HUDEP-2 (cell line): Measurements from ENCODE around the gene GSAP.
"Not testable (repeated sequence)": the region's sequence is repeated elsewhere in the genome, so short reads cannot be mapped to it uniquely, and the experiment has no call there.

Experiments used
- DNase-seq, 76 experiments: peaks; one replicate each; lab custom pipeline; 2025; ENCODE audit not compliant: unreplicated experiment in 76 of 76; lab: John Stamatoyannopoulos, UW

GSAP gene

GRCh38 chr7:77306231-77307067, 109.7 kb downstream of the GSAP start:
- DNase-seq = no peak

- no peak for DNase-seq
These were observed 120.6 kb downstream of the GSAP start for GRCh38 chr7:77295549-77295948.

- DNase-seq = peak in 1 of 76 experiments; percentile 3
These were observed 123.1 kb downstream of the GSAP start for GRCh38 chr7:77293046-77293445.

GRCh38 chr7:77290425-77290824, 125.7 kb downstream of the GSAP start:
- DNase-seq = no peak

GRCh38 chr7:77289387-77289786, 126.8 kb downstream of the GSAP start:
- DNase-seq = no peak

GRCh38 chr7:77288676-77289320, 127.4 kb downstream of the GSAP start:
- DNase-seq = no peak

- DNase-seq = no peak
These were observed 131.5 kb downstream of the GSAP start for GRCh38 chr7:77284616-77285015.

- DNase-seq = no peak
These were observed 132.1 kb downstream of the GSAP start for GRCh38 chr7:77284005-77284404.

GRCh38 chr7:77282897-77283296, 133.3 kb downstream of the GSAP start:
- DNase-seq = no peak

- DNase-seq = no peak
These were observed 134.2 kb downstream of the GSAP start for GRCh38 chr7:77281780-77282478.

- DNase-seq = no peak
These were observed 140.0 kb downstream of the GSAP start for GRCh38 chr7:77276120-77276519.

- not testable (repeated sequence) for DNase-seq
These were observed 140.5 kb downstream of the GSAP start for GRCh38 chr7:77275663-77276062.

- DNase-seq = no peak
These were observed 144.4 kb downstream of the GSAP start for GRCh38 chr7:77271766-77272165.

GRCh38 chr7:77270094-77270480, 146.1 kb downstream of the GSAP start:
- DNase-seq = no peak

- DNase-seq = no peak
These were observed 146.6 kb downstream of the GSAP start for GRCh38 chr7:77269360-77270093.

GRCh38 chr7:77266291-77266794, 149.8 kb downstream of the GSAP start:
- no peak for DNase-seq

GRCh38 chr7:77265666-77266065, 150.5 kb downstream of the GSAP start:
- no peak for DNase-seq

- DNase-seq = no peak
These were observed 153.8 kb downstream of the GSAP start for GRCh38 chr7:77262316-77262715.
